Activated naive CD4-positive, alpha-beta T cell treated with anti-CD3 and anti-CD28 coated beads, Interleukin-2, amount 10 ng/mL, durations not matched to agents 5 hours and 36 hours (primary cell): ENCODE data around the gene THBS1. TPM values are rescaled to one million over a fixed set of nuclear protein-coding genes. Genes with fewer than 3 reads are reported as not detected.

ENCODE experiments used
- total RNA-seq, 2 experiments: library from RNA; stranded (reverse); gene quantifications; one replicate each; pipeline ENCODE4 v1.2.3, GENCODE V29; 2021

Gene THBS1
- total RNA-seq: 1 to 10 TPM in 1 of 2 experiments, under 1 TPM in 1; 0.58 to 1.1 TPM

DNA sequence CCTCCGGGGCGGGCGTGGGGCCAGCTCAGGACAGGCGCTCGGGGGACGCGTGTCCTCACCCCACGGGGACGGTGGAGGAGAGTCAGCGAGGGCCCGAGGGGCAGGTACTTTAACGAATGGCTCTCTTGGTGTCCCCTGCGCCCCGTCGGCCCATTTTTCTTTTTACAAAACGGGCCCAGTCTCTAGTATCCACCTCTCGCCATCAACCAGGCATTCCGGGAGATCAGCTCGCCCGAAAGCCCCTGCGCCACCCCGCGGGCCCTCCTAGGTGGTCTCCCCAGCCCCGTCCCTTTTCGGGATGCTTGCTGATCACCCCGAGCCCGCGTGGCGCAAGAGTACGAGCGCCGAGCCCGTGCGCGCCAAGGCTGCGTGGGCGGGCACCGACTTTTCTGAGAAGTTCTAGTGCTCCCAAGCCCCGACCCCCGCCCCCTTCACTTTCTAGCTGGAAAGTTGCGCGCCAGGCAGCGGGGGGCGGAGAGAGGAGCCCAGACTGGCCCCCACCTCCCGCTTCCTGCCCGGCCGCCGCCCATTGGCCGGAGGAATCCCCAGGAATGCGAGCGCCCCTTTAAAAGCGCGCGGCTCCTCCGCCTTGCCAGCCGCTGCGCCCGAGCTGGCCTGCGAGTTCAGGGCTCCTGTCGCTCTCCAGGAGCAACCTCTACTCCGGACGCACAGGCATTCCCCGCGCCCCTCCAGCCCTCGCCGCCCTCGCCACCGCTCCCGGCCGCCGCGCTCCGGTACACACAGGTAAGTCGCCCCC, at the start of gene THBS1:
Gene THBS1, plus strand, starts transcription at position 595 of the 757 bp plus-strand sequence. CDS start 779 bp downstream, outside the sequence.

Other genes with a start within 250 kb of the THBS1 start
- under 1 TPM; 0.35 to 0.36 TPM for gene FSIP1, start 201.8 kb downstream of the THBS1 start, total RNA-seq